C4-2B (cell line): Measurements from ENCODE around the gene EYA4.

Source experiments
- H3K27ac ChIP-seq: fragments of 450-650 bp; 2 replicates; pipeline ENCODE4 v1.5.1; 2017
- ZFX ChIP-seq: fragments of 450-650 bp; IDR thresholded peaks from 2 replicates; pipeline ENCODE4 v1.6.1; 2017
- TF ChIP-seq, protein P1 (sequence below): fragments of 450-650 bp; conservative IDR thresholded peaks from 2 replicates; pipeline ENCODE4 v1.5.1; 2017; ENCODE audit warnings: mild to moderate bottlenecking

The EYA4 gene

DNA sequence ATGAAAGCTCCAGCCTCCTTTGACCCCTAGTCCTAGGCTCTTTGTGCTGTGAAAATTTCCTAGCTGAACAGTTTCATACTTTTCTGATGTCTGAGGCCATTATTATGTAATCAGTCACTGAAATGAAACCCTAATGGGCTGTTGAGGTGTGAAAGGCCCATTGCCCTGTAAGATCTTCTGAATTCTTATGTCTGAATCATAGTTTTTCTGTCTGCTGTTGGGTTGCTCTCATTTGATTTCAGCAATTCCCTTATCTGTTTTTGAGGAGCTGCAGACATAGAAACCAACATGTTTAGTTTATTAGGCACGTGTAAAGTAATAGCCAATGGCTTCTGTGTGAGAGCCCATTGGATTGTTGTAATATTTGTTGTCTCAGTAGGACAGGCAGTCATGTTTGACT lies 118.1 kb downstream of the EYA4 start:
- TF ChIP-seq, protein P1, sequence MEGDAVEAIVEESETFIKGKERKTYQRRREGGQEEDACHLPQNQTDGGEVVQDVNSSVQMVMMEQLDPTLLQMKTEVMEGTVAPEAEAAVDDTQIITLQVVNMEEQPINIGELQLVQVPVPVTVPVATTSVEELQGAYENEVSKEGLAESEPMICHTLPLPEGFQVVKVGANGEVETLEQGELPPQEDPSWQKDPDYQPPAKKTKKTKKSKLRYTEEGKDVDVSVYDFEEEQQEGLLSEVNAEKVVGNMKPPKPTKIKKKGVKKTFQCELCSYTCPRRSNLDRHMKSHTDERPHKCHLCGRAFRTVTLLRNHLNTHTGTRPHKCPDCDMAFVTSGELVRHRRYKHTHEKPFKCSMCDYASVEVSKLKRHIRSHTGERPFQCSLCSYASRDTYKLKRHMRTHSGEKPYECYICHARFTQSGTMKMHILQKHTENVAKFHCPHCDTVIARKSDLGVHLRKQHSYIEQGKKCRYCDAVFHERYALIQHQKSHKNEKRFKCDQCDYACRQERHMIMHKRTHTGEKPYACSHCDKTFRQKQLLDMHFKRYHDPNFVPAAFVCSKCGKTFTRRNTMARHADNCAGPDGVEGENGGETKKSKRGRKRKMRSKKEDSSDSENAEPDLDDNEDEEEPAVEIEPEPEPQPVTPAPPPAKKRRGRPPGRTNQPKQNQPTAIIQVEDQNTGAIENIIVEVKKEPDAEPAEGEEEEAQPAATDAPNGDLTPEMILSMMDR = no peak
- TF ChIP-seq ZFX = no peak
- H3K27ac ChIP-seq = no peak overlapping the region

DNA sequence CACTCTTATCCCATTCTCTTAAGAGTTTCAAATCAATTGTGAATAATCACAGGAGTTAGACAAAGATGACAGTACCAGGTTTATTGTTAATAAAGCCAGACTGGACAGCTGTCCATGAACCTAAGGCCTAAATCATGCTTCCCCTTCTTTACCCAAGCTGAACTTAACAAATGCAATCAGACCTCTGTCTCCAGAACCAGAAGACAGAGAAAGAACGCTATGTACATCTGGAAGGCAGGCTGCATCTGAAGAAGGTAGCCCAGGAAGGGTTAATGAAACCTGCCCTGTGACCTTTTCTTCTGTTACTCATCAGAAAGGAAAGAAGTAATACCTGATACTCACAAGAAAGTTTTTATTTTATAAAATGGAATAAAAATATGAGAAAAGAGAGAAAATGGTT lies 118.6 kb downstream of the EYA4 start:
- H3K27ac ChIP-seq = no peak overlapping the region
- TF ChIP-seq, protein P1 = no peak
- no peak for TF ChIP-seq ZFX

DNA sequence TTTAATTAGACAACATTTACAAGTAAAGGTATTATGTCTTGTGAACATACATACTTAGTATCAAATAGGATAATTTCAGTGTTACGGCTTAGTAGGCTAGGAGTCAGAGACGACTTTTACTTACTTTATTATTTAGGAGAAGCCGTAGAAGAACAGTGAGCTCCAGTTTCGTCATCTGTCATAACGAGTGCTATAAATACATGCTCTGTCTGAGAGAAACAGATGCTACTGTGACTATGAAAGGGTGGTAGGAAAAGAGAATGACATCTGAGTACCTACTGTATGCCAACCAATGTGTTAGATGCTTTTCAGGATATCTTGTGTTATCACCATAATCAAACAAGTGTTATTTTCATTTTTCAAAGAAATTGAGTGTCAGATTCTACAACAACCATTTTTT lies 119.0 kb downstream of the EYA4 start:
- no peak overlapping the region for H3K27ac ChIP-seq
- TF ChIP-seq ZFX = no peak
- TF ChIP-seq, protein P1 = no peak

DNA sequence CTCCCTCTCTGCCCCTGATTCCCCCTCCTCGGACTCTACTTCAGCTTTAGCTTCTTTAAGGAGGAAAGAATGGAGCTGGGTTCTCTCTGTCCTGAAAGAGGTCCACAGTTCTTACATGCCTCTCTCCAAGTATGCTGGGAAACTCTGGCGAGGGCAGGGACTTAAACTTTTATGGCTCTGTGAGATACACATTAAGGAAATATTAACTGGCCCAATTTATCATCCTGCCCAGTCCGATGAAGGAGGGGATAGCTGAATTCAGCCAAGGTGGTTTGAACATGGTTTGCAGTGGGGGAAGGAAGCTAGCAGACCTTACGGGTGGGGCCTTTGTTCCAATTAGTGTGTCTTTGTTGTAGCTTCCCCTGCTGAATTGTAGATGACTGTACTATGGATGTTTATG lies 121.7 kb downstream of the EYA4 start:
- TF ChIP-seq ZFX = no peak
- TF ChIP-seq, protein P1 = no peak
- no peak overlapping the region for H3K27ac ChIP-seq

DNA sequence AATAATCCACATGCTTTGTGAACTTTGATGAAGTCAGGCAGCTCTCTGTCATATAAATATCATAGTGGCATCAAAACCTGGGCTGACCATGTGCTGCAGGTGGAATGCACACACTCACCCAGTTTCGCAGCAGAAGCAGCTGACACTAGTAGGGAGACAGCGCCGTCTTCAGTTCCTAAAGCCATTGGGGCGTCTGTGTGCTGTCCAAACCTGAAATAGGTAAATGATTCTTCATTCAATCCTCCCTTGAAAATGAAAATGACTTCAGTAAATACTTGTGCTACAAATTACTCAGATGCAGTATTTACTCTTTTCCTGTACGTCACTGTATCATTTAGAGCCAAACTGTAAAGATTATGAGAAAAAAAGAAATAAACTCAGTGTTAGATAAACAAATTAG lies 127.5 kb downstream of the EYA4 start:
- H3K27ac ChIP-seq = no peak overlapping the region
- no peak for TF ChIP-seq ZFX
- TF ChIP-seq, protein P1 = peak; percentile 54

DNA sequence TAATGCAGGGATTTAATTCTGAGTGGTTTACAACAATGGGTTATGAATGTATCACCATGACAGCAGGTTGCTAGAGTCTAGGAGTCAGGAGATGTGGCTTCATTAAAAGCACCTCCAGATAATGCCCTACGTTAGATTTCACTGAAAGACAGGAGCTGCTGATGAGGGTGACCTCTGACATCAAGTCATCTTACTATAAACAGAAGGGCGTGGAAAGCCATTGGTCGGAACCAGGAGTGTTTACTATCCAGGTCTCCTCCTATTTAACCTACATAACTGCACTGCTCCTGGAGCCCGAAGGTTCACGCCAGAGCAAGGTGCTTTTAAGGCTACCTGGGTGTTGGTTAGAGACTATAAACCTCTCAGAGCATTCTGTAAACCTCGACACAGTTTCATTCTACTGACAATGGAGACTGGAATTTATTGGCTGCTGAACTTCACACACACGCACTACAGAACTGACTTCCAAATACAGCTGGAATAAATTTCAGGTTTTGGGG lies 128.7 kb downstream of the EYA4 start:
- TF ChIP-seq ZFX = no peak
- TF ChIP-seq, protein P1 = no peak
- no peak overlapping the region for H3K27ac ChIP-seq

DNA sequence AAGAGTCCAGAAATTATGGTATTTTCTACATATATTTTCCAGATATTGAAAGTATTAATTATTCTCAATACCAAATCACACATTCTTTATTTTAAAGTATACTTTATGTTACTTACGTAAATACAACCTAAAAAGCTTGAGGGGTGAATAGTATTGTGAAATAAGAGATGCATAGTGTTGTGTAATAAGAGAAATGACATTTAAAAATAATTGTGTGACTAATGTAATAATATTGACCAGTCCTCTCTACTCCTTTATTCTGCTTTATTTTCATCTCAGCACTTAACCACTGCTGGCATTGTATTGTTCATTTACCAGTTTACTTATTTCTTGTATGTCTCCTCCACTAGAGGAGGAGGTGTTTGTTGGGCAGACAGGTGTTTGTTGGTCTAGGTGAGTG lies 135.6 kb downstream of the EYA4 start:
- TF ChIP-seq, protein P1 = no peak
- TF ChIP-seq ZFX = no peak
- H3K27ac ChIP-seq = no peak overlapping the region
